MG63 (cell line): Measurements from ENCODE around the gene SH2D3C. TPM values are rescaled to one million over a fixed set of nuclear protein-coding genes. Genes with fewer than 3 reads are reported as not detected.

ENCODE experiments used
- DNase-seq: peaks from one replicate; pipeline ENCODE4 v3.0.0-alpha.2; 2020
- H3K27me3 ChIP-seq: fragments of 250-450 bp; sonication (Bioruptor Pico); 2 replicates; pipeline ENCODE4 v1.5.1; 2020; ENCODE audit warnings: mild to moderate bottlenecking, moderate library complexity
- H3K36me3 ChIP-seq: fragments of 250-450 bp; sonication (Bioruptor Pico); 2 replicates; pipeline ENCODE4 v1.5.1; 2020; ENCODE audit warnings: mild to moderate bottlenecking, moderate library complexity
- H3K4me3 ChIP-seq: fragments of 250-450 bp; sonication (Bioruptor Pico); 2 replicates; pipeline ENCODE4 v1.5.1; 2020; ENCODE audit warnings: mild to moderate bottlenecking, moderate library complexity
- H3K9me3 ChIP-seq: fragments of 250-450 bp; sonication (Bioruptor Pico); 2 replicates; pipeline ENCODE4 v1.5.1; 2020; ENCODE audit warnings: mild to moderate bottlenecking, moderate library complexity
- total RNA-seq: library from RNA; depleted of rRNA; stranded (reverse); fragments of >200 nt; shearing (Covaris generic); gene quantifications from 2 replicates; pipeline ENCODE4 v1.2.3, GENCODE V29; 2014; ENCODE audit warnings: low replicate concordance

The SH2D3C gene
- total RNA-seq, 1 experiment from 2014 or later = not detected

DNA sequence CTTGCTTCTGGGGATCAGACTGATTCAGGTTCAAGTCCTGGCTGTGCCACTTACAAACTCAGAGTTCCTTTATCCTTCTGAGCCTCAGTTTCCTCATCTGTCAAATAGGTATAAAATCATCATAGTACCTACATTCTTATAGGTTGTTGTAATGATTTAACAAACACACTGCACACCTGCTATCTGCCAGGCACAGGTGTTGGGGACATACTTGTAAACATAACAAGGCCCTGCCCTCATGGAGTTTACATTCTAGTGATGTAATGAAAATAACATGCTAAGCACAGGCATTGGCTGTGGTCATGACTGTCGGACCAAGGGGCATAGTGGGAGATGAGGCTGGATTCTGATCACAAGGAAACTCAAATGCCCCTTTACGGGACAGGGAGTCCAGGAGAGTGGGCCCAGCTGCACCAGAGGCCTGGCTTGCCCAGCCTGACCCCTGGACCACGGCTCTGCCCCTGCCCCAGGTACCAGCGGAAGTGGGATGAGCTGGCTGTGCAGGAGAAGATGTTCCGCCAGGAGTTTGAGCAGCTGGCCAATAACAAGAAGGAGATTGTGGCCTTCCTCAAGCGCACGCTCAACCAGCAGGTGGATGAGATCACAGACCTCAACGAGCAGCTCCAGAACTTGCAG is 69.4 kb downstream of the SH2D3C start:
- peaks cover 3% of the 10 kb centered on the region; the same call in 1 of the 2 replicates for H3K36me3 ChIP-seq
- no peaks in the 10 kb centered on the region for H3K9me3 ChIP-seq
- DNase-seq = no peak
- H3K27me3 ChIP-seq = no peaks in the 10 kb centered on the region
- H3K4me3 ChIP-seq = no peak overlapping the region

DNA sequence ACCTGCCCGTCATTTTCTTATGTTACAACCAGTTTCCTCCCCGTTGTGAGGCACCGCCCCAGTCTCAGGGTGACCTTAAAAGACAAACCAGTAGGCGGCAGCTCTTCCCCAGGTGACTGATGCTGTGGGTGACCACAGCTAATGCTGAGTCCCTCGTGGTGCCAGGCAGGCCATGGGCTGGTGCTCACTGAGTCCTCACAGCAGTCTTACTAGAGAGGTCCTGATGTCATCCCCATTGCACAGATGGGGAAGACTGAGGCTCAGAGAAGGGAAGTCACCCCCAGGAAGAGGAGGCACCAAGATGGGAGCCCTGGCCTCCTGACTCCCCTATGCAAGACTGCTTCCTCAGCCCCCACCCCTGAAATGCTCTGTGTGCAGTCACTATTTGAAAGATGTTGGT is 70.7 kb downstream of the SH2D3C start:
- Histone ChIP-seq H3K9me3 (no peaks in the 10 kb centered on the region), H3K36me3 (no peaks in the 10 kb centered on the region; the same call in 1 of the 2 replicates), H3K27me3 (no peaks in the 10 kb centered on the region), H3K4me3 (no peak overlapping the region)
- DNase-seq = no peak

DNA sequence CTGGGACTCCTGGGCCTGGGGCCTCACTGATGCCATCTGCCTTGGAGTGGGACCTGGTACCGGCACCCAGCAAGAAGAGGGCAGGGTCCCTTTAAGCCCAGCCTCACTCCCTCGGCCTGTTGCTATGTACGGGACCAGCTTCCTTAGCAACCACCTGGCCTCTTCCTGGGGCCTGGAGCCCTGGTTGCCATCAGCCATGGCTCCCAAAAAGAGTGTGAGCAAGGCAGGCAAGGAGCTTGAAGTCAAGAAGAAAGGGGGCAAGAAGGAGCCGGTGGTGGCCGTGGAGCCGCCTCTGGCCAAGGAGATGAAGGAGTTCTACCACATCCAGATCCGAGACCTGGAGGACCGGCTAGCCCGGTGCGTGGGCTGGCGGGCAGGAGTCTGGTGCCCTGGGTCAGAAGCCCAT is 71.6 kb downstream of the SH2D3C start, which contains the start of gene CFAP157:
Gene CFAP157 (plus strand): TSS at position 153 of the 406 bp plus-strand sequence. CDS start 44 bp downstream, at position 197.
- Histone ChIP-seq H3K9me3 (no peaks in the 10 kb centered on the region), H3K36me3 (no peaks in the 10 kb centered on the region), H3K4me3 (no peak within 1 kb of the TSS), H3K27me3 (no peaks in the 10 kb centered on the region)
- DNase-seq = no peak

DNA sequence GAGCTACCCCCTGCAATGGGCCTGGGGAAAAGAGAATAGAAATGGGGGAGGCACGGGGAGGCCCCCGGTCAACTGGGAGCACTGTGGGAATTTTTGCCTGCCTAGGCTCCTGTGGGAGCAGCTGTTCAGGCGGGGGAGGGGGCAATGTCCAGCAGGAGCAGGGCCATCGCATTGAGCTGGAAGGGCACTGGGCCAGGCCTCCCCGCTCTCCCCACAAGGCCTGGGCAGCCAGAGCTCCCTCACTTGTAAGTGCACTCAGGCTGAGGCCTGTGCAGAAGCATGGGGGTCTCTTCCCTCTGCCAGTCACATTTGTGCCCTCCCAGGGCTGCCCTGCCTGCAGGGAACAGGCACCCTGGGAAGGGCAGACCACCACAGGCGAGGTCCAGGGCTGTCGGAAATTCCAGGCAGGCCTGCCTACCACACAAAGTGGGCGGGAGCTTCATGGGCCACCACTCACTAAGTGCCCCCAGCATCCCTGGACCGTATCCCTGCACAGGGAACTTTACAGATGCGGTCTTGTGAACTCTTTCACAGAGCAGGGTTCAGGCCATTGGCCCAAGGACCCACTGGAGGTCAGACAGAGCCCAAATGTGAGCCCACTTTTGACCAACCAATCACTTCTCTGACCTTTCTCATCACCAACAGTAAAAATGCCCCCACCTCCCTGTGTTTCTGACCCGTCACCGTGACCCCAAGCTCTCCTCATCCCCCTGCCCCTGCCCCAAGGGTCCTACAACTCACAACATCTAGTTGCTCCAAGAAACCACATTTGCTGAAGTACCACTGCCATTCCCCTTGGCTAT is 72.7 kb downstream of the SH2D3C start:
- no peak for DNase-seq
- Histone ChIP-seq H3K27me3 (no peaks in the 10 kb centered on the region), H3K36me3 (no peaks in the 10 kb centered on the region), H3K9me3 (no peaks in the 10 kb centered on the region), H3K4me3 (no peak overlapping the region)

DNA sequence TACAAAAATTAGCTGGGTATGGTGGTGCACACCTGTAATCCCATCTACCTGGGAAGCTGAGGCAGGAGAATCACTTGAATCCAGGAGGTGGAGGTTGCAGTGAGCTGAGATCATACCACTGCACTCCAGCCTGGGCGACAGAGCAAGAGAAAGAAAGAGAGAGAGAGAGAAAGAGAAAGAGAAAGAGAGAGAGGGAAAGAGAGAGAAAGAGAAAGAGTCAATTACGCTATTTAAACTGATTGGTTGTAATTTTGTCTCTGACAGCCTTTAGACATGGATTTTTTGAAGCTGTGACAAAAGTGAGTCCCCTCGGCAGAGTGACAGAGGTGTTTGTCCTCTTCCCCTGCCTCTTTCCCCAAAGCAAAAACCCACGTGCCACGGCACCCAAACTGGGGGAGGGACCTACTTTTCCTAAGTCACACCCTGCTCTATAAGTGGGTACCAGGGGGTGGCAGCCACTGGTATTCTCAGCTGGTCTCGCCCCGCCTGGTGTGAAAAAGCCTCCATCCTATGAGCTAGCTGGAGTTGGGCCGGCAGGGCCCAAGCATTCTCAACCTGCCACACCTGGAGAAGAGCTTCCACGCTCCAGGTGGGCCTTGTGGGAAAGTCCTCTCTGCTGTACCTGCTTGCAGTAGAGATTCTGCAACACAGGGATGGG is 75.0 kb downstream of the SH2D3C start:
- DNase-seq = no peak
- no peaks in the 10 kb centered on the region for H3K9me3 ChIP-seq

DNA sequence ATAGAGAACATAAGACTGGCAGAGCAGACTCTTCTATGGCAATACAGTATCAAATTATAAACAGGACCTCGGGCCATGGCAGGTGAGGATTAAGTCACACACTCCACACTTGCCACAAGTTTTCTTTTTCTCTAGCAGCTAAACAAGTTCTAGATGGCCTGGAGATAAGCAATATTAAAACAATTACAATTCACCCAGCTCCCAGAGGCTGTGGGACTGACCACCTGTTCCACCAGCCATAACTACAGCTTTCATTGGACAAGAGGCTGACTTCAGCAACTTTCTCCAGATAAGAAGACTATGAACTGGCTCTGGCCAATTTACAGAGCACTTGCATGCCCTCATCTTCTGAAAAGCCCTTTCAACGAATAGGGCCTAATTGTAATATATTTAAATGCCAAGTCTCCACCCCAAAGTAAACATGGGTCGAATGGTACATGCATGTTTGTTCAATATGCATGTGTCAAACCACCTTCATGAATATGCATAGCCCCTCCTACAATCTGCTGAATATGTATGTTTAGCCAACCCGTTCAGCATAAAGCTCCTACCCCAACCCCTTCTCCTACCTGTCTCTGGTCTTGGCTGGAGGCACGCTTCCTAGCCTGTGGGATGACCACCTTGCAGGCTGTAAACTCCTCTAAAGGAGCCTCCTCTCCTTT is 77.7 kb downstream of the SH2D3C start:
- H3K4me3 ChIP-seq = no peak overlapping the region
- H3K36me3 ChIP-seq = no peaks in the 10 kb centered on the region
- no peak for DNase-seq
- no peaks in the 10 kb centered on the region for H3K27me3 ChIP-seq
- H3K9me3 ChIP-seq = no peaks in the 10 kb centered on the region

More for the DNA sequence above, 75.0 kb downstream of the SH2D3C start:
- no peaks in the 10 kb centered on the region for H3K27me3 ChIP-seq
- H3K4me3 ChIP-seq = no peak overlapping the region
- no peaks in the 10 kb centered on the region for H3K36me3 ChIP-seq

DNA sequence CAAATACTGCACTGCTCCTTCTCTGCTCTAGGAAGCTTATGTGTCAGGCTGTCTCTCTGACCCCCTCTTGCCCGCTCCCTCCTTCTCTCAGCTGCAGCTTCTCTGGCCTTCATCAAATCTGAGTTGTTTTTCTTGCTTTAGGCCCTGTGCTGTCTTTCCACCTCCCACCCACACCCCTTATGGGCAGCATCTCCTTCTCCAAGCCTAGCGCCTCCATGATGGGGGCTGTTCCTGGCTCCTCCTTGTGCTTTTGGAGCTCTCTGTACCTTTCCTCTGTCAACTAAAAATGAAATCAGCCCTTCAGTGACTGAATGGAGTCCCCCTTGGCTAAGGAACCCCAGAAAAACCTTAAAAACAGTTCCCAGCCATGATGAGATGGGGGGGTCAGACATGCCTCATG is 78.3 kb downstream of the SH2D3C start:
- DNase-seq = no peak
- H3K9me3 ChIP-seq = no peaks in the 10 kb centered on the region
- H3K27me3 ChIP-seq = no peaks in the 10 kb centered on the region
- H3K36me3 ChIP-seq = no peaks in the 10 kb centered on the region
- H3K4me3 ChIP-seq = no peak overlapping the region

DNA sequence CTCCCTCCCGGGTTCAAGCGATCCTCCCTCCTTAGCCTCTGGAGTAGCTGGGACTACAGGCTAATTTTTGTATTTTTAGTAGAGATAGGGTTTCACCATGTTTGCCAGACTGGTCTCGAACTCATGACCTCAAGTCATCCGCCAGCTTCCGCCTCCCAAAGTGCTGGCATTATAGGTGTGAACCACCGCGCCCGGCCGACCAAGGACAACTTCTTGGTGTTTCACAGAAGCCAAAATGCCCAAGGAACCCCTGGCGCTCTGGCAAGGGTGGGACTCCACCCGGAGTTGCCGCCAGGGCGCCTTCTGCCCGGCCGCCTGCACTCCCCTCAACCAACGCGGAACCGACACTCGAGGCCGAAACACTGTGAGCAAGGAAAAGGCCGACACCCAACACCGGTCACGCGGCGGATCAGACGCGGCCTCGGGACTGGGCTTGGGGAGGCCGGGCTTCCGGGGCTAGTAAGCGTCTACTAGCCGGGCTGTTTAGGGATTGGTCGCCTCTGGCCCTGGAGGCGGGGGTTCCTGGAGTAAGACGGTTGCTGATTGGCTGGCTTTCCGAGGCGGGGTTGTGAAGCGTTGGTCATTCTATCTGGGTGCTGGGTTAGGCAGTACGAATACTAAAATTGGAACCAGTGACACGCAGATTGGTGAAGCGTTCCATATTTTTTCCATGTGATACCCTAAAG is 79.3 kb downstream of the SH2D3C start:
- peak; percentile 98 for DNase-seq
- Histone ChIP-seq H3K36me3 (no peaks in the 10 kb centered on the region), H3K9me3 (no peaks in the 10 kb centered on the region), H3K27me3 (no peaks in the 10 kb centered on the region), H3K4me3 (peak overlapping the region; percentile 50)

DNA sequence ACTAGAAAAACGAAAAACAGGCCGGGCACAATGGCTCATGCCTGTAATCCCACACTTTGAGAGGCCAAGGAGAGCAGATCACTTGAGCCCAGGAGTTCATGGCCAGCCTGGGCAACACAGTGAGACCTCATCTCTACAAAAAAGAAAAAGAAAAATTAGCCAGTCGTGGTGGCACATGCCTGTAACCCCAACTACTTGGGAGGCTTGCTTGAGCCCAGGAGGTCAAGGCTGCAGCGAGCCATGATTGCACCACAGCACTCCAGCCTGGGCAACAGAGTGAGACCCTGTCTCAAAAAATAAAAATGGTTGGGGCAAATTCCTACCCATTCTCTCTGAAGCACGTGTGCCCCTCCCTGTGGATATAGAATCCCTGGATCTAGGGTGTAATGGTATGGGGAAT is 80.1 kb downstream of the SH2D3C start:
- Histone ChIP-seq H3K36me3 (no peaks in the 10 kb centered on the region), H3K4me3 (no peak overlapping the region), H3K9me3 (no peaks in the 10 kb centered on the region), H3K27me3 (no peaks in the 10 kb centered on the region)
- no peak for DNase-seq

DNA sequence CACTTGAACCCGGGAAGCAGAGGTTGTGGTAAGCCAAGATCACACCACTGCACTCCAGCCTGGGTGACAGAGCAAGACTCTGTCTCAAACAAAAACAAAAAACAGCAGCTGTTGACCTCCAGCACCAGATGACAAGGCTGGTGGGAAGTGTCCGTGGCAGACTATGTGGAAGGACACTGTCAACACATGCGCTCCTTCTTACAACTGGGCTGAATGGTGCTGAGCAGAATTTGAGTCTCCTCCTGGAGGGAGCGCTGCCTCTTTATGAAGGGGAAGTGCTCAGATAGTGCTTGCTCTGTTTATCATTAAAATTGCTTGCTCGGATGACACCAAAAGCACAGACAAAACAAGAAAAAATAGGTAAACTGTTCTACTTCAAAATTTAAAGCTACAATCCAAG is 80.9 kb downstream of the SH2D3C start:
- Histone ChIP-seq H3K36me3 (no peaks in the 10 kb centered on the region), H3K9me3 (no peaks in the 10 kb centered on the region), H3K4me3 (no peak overlapping the region), H3K27me3 (no peaks in the 10 kb centered on the region)
- DNase-seq = no peak

DNA sequence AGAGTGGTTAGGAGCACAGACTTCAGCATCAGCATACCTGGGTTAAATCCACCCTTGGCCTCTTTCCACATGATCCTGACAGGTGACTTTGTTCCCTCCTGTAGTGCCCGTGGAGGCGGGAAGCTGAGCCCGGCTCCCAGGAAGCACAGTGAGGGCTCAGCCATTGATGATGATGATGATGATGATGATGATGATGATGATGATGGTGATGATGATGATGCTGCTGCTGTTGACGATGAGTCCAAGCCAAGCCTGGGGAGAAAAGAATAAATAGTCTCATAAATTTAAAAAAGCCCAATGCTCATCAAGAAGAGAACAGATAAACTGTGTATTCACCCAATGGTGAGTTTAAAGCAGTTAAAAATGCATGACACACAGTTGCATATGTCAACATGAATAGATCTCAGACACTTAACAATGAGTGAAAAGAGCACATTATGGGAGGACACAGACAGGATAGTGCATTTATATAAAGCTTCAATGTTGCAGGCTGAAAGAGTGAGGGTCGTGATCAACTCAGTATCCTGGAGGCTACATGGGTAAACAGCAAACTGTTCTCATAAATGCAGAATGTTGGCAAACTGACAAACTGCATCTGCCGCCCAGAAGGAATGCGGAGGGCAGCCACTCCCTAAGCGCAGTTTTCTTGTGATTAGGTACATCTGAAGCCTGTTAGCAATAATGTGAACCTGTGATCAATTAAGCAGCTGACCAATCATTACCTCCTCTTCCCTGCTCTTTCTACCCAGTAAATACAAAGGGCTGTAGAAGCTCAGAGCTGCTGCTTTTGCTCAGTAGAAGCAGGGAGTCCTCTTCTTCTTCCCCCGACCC is 83.4 kb downstream of the SH2D3C start:
- DNase-seq = no peak
- no peaks in the 10 kb centered on the region for H3K27me3 ChIP-seq
- no peaks in the 10 kb centered on the region for H3K9me3 ChIP-seq
- H3K4me3 ChIP-seq = no peak overlapping the region
- peaks cover 2% of the 10 kb centered on the region; the same call in 1 of the 2 replicates for H3K36me3 ChIP-seq

DNA sequence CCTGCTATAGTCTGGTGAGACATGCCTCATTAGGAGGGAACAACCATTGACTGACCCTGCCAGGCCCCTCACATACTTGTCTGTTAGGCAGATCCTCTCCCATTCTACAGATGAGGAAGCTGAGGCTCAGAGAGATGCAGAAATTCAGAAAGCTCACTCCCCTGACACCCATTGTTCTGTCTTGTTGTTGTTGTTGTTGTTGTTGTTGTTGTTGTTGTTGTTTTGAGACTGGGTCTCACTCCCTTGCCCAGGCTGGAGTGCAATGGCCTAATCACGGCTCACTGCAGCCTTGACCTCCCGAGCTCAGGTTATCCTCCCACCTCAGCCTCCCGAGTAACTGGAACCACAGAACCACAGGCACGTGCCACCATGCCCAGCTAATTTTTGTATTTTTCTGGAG is 84.8 kb downstream of the SH2D3C start:
- peaks cover 2% of the 10 kb centered on the region; the same call in 1 of the 2 replicates for H3K36me3 ChIP-seq
- no peaks in the 10 kb centered on the region for H3K9me3 ChIP-seq
- H3K4me3 ChIP-seq = no peak overlapping the region
- H3K27me3 ChIP-seq = no peaks in the 10 kb centered on the region
- DNase-seq = no peak

DNA sequence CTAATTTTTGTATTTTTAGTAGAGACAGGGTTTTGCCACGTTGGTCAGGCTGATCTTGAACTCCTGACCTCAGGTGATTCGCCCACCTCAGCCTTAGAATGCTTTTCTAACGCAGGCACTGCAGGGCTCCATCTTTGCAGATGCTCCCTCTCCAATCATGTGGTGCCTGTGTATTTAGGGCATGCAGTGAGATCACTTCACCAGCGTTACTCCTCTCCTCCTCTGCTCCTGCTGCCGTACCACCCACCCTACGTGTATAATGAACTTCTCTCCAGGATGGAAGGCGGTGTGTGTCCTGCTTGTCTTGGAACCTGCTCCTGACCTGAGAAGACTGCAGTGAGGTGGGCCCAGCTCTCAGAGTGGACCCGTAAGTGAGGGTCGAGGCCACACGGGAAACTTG is 85.3 kb downstream of the SH2D3C start:
- Histone ChIP-seq H3K4me3 (no peak overlapping the region), H3K36me3 (peaks cover 2% of the 10 kb centered on the region; the same call in 1 of the 2 replicates), H3K9me3 (no peaks in the 10 kb centered on the region), H3K27me3 (no peaks in the 10 kb centered on the region)
- DNase-seq = no peak

DNA sequence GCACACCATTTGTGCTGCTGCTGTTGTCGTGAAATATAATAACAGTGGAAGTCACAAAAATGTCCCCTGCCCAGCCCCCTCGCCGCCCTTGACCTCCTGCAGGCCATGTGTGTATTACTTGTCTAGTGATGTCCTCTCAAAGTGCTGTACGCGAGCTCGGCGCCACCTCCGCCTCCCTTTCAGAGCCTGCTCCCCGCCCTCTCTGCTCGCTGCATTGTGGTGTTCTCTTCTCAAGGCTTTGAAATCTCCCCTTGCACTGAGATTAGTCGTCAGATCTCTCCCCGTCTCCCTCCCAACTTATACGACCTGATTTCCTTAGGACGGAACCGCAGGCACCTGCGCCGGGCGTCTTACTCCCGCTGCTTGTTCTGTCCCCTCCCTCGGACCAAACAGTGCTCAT is 86.4 kb downstream of the SH2D3C start:
- H3K9me3 ChIP-seq = no peaks in the 10 kb centered on the region
- H3K27me3 ChIP-seq = no peaks in the 10 kb centered on the region
- no peak for DNase-seq
- H3K36me3 ChIP-seq = peaks cover 2% of the 10 kb centered on the region; the same call in 1 of the 2 replicates
- no peak overlapping the region for H3K4me3 ChIP-seq

DNA sequence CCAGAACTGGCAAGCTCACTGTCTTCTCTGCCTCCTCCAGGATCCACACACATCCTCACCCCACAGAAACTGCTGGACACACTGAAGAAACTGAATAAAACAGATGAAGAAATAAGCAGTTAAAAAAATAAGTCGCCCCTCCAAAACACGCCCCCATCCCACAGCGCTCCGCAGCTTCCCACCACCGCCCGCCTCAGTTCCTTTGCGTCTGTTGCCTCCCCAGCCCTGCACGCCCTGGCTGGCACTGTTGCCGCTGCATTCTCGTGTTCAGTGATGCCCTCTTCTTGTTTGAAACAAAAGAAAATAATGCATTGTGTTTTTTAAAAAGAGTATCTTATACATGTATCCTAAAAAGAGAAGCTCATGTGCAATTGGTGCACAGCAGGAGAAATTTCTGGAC is 87.7 kb downstream of the SH2D3C start:
- H3K27me3 ChIP-seq = no peaks in the 10 kb centered on the region
- H3K4me3 ChIP-seq = no peak overlapping the region
- no peak for DNase-seq
- no peaks in the 10 kb centered on the region for H3K9me3 ChIP-seq
- H3K36me3 ChIP-seq = peaks cover 2% of the 10 kb centered on the region; the same call in 1 of the 2 replicates
